ENCODE data around the gene GOLGA6L9. TPM values are rescaled to one million over a fixed set of nuclear protein-coding genes. Genes with fewer than 3 reads are reported as not detected.
A peak's percentile ranks its signal among the peaks of the same experiment; 100 is the strongest.
"Not testable (repeated sequence)": the region's sequence is repeated elsewhere in the genome, so short reads cannot be mapped to it uniquely, and the experiment has no call there.

Gene GOLGA6L9
- total RNA-seq, 1 donor from 2014 or later = 2.4 TPM

DNA sequence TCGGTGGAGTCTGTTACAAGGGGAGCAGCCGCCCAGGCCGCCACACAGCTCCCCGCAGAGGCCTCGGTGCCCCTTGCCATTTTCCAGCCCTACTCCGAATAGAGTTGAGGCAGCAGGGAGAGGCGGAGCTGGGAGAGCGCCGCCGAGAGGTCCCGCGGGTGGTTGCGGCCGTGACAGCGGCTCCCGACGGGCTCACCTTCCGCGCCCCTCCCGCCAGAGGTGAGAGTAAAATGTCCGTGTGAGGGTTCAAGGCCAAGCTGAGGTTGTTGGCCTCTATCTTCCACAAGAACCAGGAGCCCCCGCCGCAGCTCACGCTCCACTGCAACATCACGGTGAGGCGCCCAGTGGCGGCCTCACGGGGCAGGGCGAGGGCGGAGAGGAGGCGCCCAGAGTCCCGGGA, 15.8 kb downstream of the GOLGA6L9 start:
- not testable (repeated sequence) for H3K4me1 Mint-ChIP-seq (ENCODE audit: low read depth); H3K27ac Mint-ChIP-seq (ENCODE audit: unreplicated experiment); H3K4me3 Mint-ChIP-seq (ENCODE audit: unreplicated experiment); H3K36me3 Mint-ChIP-seq (ENCODE audit: low read depth); H3K9me3 Mint-ChIP-seq (ENCODE audit: low read depth); H3K27me3 Mint-ChIP-seq (ENCODE audit: low read depth)
- DNase-seq (ENCODE audit: low spot score) = peak; percentile 47
- peak; percentile 48 for TF ChIP-seq CTCF (IDR thresholded peaks at IDR 0.05)

GRCh38 chr15:82457336-82457735, 27.7 kb downstream of the GOLGA6L9 start:
- H3K27ac Mint-ChIP-seq (ENCODE audit: unreplicated experiment); H3K27me3 Mint-ChIP-seq (ENCODE audit: low read depth); H3K9me3 Mint-ChIP-seq (ENCODE audit: low read depth); DNase-seq (ENCODE audit: low spot score); H3K4me3 Mint-ChIP-seq (ENCODE audit: unreplicated experiment); H3K4me1 Mint-ChIP-seq (ENCODE audit: low read depth); H3K36me3 Mint-ChIP-seq (ENCODE audit: low read depth): not testable (repeated sequence)

GRCh38 chr15:82465629-82466028, 36.0 kb downstream of the GOLGA6L9 start:
- not testable (repeated sequence) for H3K27ac Mint-ChIP-seq (ENCODE audit: unreplicated experiment); H3K4me1 Mint-ChIP-seq (ENCODE audit: low read depth); DNase-seq (ENCODE audit: low spot score); H3K9me3 Mint-ChIP-seq (ENCODE audit: low read depth); H3K4me3 Mint-ChIP-seq (ENCODE audit: unreplicated experiment); H3K27me3 Mint-ChIP-seq (ENCODE audit: low read depth); H3K36me3 Mint-ChIP-seq (ENCODE audit: low read depth)

- not testable (repeated sequence) for H3K27ac Mint-ChIP-seq (ENCODE audit: unreplicated experiment); H3K4me3 Mint-ChIP-seq (ENCODE audit: unreplicated experiment); H3K27me3 Mint-ChIP-seq (ENCODE audit: low read depth); DNase-seq (ENCODE audit: low spot score); H3K9me3 Mint-ChIP-seq (ENCODE audit: low read depth); H3K4me1 Mint-ChIP-seq (ENCODE audit: low read depth); H3K36me3 Mint-ChIP-seq (ENCODE audit: low read depth)
- TF ChIP-seq CTCF (IDR thresholded peaks at IDR 0.05) = peak; percentile 59
These were observed 38.6 kb downstream of the GOLGA6L9 start for GRCh38 chr15:82468205-82468604.

DNA sequence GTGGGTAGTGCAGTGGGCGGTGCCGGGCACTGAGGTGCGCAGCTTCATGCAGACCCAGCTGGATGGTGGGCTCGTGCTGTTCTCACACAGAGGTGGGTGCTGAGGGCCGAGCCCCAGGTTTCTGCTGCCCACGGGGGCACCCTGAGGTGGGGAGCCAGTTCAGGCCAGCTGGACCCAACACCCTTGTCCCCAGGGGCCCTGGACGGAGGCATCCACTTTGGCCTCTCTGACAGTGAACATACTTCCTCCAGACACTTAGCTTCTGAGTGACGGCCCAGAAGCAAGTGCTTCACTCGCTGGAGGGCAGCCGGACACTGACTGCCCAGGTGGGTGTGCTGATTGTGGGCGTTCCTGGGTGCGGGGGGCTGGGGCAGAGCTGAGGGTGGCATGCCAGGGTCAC, 39.8 kb downstream of the GOLGA6L9 start:
- not testable (repeated sequence) for H3K4me1 Mint-ChIP-seq (ENCODE audit: low read depth); H3K27me3 Mint-ChIP-seq (ENCODE audit: low read depth); H3K4me3 Mint-ChIP-seq (ENCODE audit: unreplicated experiment); H3K27ac Mint-ChIP-seq (ENCODE audit: unreplicated experiment); H3K9me3 Mint-ChIP-seq (ENCODE audit: low read depth); H3K36me3 Mint-ChIP-seq (ENCODE audit: low read depth); DNase-seq (ENCODE audit: low spot score)

GRCh38 chr15:82472269-82472982, 42.8 kb downstream of the GOLGA6L9 start:
- not testable (repeated sequence) for H3K9me3 Mint-ChIP-seq (ENCODE audit: low read depth); H3K27ac Mint-ChIP-seq (ENCODE audit: unreplicated experiment); H3K4me3 Mint-ChIP-seq (ENCODE audit: unreplicated experiment); H3K4me1 Mint-ChIP-seq (ENCODE audit: low read depth); H3K27me3 Mint-ChIP-seq (ENCODE audit: low read depth); H3K36me3 Mint-ChIP-seq (ENCODE audit: low read depth)
- peak; percentile 96 for DNase-seq (ENCODE audit: low spot score)

DNA sequence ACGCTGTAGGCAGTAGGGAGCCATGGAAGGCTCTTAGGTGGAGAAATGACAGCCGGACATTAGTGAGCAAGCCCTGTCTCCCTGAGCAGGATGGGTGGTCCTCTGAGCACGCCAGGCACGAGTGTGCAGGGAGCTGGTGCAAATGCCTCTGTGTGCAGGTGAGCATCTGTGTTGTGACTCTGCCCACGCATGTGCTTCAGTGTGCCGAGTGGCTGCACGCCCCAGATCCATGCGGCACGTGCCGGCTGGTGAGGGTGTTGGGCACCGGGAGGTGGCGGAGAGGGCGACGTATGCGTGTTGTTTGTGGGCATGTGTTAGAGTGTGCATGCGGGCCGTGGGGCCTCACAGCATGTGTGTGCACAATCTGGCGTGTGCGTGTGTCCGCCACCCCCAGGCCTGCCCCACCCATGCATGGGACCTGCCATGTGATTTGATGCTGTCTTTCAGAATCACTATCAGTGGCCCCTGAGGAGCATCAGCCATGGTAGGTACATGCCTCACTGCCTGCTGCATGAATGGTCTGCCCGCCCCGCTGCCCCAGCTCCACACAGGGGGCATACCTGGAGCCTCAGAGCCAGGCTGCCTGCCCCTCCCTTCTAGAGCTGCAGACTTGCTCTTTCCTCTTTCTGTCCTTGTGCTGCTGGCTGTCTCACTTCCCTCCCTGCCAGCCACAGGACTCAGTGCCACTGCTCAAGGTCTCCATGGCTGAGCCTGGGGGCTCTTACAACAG, 45.1 kb downstream of the GOLGA6L9 start:
- not testable (repeated sequence) for H3K9me3 Mint-ChIP-seq (ENCODE audit: low read depth); H3K4me1 Mint-ChIP-seq (ENCODE audit: low read depth); H3K36me3 Mint-ChIP-seq (ENCODE audit: low read depth); H3K27me3 Mint-ChIP-seq (ENCODE audit: low read depth); H3K27ac Mint-ChIP-seq (ENCODE audit: unreplicated experiment); H3K4me3 Mint-ChIP-seq (ENCODE audit: unreplicated experiment)
- DNase-seq (ENCODE audit: low spot score) = peak; percentile 85

DNA sequence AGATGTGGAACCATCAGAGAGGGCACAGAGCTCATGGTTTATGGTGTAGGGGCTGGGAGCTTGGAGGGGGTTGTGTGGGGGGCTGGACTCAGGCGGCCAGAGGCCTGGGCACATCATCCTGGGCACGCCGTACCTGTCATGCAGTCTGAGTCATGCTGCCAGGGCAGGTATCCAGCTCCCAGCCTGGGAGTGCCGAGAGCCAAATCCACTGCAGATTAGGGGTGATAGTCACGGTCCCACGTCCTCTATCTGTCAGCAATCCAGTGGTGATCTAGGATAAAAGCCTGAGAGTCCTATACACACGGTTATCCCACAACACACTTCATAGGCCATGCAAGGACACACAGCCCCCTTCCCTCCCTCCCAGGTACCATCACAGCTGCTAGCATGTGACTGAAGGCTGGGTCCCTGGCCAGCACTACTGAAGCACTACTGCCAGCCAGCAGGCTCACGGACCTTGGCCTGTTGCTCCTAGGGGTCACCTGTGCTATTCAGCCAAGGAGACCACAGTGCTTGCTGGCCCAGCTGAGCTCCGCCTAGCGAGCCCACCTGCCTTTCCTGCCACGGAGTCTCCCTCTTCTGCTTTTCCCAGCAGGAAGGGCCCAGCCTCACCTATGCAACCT, 45.8 kb downstream of the GOLGA6L9 start:
- H3K9me3 Mint-ChIP-seq (ENCODE audit: low read depth) = not testable (repeated sequence)

DNA sequence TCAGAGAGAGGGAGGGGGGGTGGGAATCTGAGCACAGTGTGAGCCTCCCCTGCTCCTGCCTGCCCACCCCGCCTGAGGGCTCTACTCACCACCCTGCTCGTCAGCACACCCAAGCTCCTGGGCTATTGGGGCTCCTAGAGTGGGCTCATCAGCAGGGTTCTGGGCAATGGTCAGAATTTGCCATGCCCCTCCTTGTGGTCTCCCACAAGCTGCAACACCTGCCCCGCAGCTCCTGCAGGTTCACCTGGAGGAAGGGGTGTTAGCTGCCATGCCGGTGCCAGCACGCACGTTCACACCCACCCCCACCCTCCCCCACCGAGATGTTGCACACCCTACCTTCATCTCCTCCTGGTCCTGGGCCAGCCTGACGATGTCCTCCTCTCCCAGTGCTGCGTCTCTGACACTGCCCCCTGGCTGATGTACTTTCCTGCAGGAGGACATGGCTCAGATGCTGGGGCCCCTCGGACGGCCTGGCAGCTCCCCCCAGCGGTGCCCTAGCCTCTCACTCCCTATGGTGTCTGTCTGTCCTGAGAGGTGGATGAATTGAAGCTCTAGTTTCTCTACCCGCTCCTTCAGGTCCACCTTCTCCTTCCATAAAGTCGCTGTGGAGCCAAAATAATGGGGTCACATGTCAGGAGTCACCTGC, 47.2 kb downstream of the GOLGA6L9 start:
- DNase-seq (ENCODE audit: low spot score) = peak; percentile 95
- not testable (repeated sequence) for H3K4me3 Mint-ChIP-seq (ENCODE audit: unreplicated experiment); H3K4me1 Mint-ChIP-seq (ENCODE audit: low read depth); H3K27me3 Mint-ChIP-seq (ENCODE audit: low read depth); H3K36me3 Mint-ChIP-seq (ENCODE audit: low read depth); H3K27ac Mint-ChIP-seq (ENCODE audit: unreplicated experiment); H3K9me3 Mint-ChIP-seq (ENCODE audit: low read depth)

More for the DNA sequence above, 45.8 kb downstream of the GOLGA6L9 start:
- H3K36me3 Mint-ChIP-seq (ENCODE audit: low read depth); H3K4me3 Mint-ChIP-seq (ENCODE audit: unreplicated experiment); H3K27me3 Mint-ChIP-seq (ENCODE audit: low read depth); H3K27ac Mint-ChIP-seq (ENCODE audit: unreplicated experiment); H3K4me1 Mint-ChIP-seq (ENCODE audit: low read depth): not testable (repeated sequence)
- peak; percentile 80 for DNase-seq (ENCODE audit: low spot score)

DNA sequence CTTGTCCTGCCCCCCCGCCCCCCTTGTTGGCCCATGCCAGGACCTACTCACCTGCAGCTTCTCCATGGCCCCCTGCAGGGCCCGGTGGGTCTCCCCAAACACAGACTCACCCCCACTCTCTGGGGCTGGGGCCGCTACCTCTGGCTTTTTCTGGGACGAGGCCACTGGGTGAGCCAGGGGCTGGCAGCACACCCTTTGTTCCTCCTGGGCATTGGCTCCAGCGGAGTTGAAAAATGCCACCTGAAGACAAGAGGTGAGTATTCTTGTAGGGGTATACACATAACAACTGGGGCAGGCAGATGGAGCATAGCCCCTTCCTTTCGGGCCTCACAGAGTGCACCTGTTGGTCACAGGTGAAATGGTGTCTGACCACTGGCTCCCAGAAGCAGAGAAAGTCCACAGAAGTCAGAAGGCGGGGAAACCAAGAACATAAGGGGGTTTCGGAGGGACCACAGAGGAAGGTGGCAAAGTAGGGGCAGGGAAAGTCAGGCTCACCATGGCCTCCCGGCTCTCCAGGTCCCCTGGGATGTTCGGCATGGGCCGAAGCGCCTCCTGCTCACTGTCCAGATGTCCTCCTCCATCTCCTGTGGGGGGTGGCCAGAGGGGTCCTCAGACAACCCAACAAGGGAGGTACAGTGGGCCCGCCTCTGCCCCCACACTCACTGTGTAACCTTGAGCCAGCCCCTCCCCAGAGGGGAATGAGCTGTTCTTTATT, 47.9 kb downstream of the GOLGA6L9 start:
- not testable (repeated sequence) for H3K4me1 Mint-ChIP-seq (ENCODE audit: low read depth); H3K4me3 Mint-ChIP-seq (ENCODE audit: unreplicated experiment); H3K27me3 Mint-ChIP-seq (ENCODE audit: low read depth); H3K27ac Mint-ChIP-seq (ENCODE audit: unreplicated experiment); H3K36me3 Mint-ChIP-seq (ENCODE audit: low read depth); H3K9me3 Mint-ChIP-seq (ENCODE audit: low read depth)
- peak; percentile 72 for DNase-seq (ENCODE audit: low spot score)
